ENCODE results near the gene SLC20A1.

SLC20A1 gene

GRCh38 chr2:112604952-112605351, 40.8 kb upstream of the SLC20A1 start:
- no peak for TF ChIP-seq EZH2phosphoT487 (conservative IDR thresholded peaks at IDR 0.05; ENCODE audit: low read length)
- no peak for TF ChIP-seq CTCF (IDR thresholded peaks at IDR 0.05; ENCODE audit: insufficient read depth, low read length, poor library complexity, severe bottlenecking)
- Histone ChIP-seq H3K4me2 (ENCODE audit: low read depth, low read length, poor library complexity, severe bottlenecking) (no peak overlapping the region), H2AFZ (ENCODE audit: low read depth, low read length, severe bottlenecking) (no peak overlapping the region), H3K4me3 (ENCODE audit: insufficient read depth, low read length, poor library complexity, severe bottlenecking) (no peak overlapping the region), H4K20me1 (ENCODE audit: low read depth, low read length) (no peaks in the 10 kb centered on the region), H3K9me2 (replicated peaks; ENCODE audit: insufficient read depth, low read length) (no peaks in the 10 kb centered on the region), H3K9ac (ENCODE audit: low read length) (no peak overlapping the region), H3K36me3 (ENCODE audit: low read length) (no peaks in the 10 kb centered on the region), H3F3A (ENCODE audit: insufficient read depth) (no peaks in the 10 kb centered on the region), H3K27ac (ENCODE audit: low read depth, low read length) (no peak overlapping the region), H3K9me3 (ENCODE audit: insufficient read depth, low read length) (no peaks in the 10 kb centered on the region), H3K79me2 (ENCODE audit: insufficient read depth, low read length) (no peaks in the 10 kb centered on the region), H3K27me3 (ENCODE audit: low read length) (no peaks in the 10 kb centered on the region)

- Histone ChIP-seq H2AFZ (ENCODE audit: low read depth, low read length, severe bottlenecking) (no peak overlapping the region), H3K9me2 (replicated peaks; ENCODE audit: insufficient read depth, low read length) (no peaks in the 10 kb centered on the region), H3K36me3 (ENCODE audit: low read length) (no peaks in the 10 kb centered on the region), H3K4me2 (ENCODE audit: low read depth, low read length, poor library complexity, severe bottlenecking) (no peak overlapping the region), H3K4me3 (ENCODE audit: insufficient read depth, low read length, poor library complexity, severe bottlenecking) (no peak overlapping the region), H4K20me1 (ENCODE audit: low read depth, low read length) (no peaks in the 10 kb centered on the region), H3F3A (ENCODE audit: insufficient read depth) (no peaks in the 10 kb centered on the region), H3K9me3 (ENCODE audit: insufficient read depth, low read length) (no peaks in the 10 kb centered on the region), H3K27me3 (ENCODE audit: low read length) (no peaks in the 10 kb centered on the region), H3K9ac (ENCODE audit: low read length) (no peak overlapping the region), H3K27ac (ENCODE audit: low read depth, low read length) (no peak overlapping the region), H3K79me2 (ENCODE audit: insufficient read depth, low read length) (no peaks in the 10 kb centered on the region)
- no peak for TF ChIP-seq CTCF (IDR thresholded peaks at IDR 0.05; ENCODE audit: insufficient read depth, low read length, poor library complexity, severe bottlenecking)
- no peak for TF ChIP-seq EZH2phosphoT487 (conservative IDR thresholded peaks at IDR 0.05; ENCODE audit: low read length)
Measured at GRCh38 chr2:112605926-112606325, 39.8 kb upstream of the SLC20A1 start.

- H3K9me3 ChIP-seq (ENCODE audit: insufficient read depth, low read length), result no peaks in the 10 kb centered on the region
- no peak overlapping the region for H2AFZ ChIP-seq (ENCODE audit: low read depth, low read length, severe bottlenecking)
- H3K9ac ChIP-seq (ENCODE audit: low read length), result no peak overlapping the region
- H3K79me2 ChIP-seq (ENCODE audit: insufficient read depth, low read length), result no peaks in the 10 kb centered on the region
- no peaks in the 10 kb centered on the region for H4K20me1 ChIP-seq (ENCODE audit: low read depth, low read length)
- H3K9me2 ChIP-seq (replicated peaks; ENCODE audit: insufficient read depth, low read length), result no peaks in the 10 kb centered on the region
- no peaks in the 10 kb centered on the region for H3K36me3 ChIP-seq (ENCODE audit: low read length)
- no peak overlapping the region for H3K4me2 ChIP-seq (ENCODE audit: low read depth, low read length, poor library complexity, severe bottlenecking)
- H3K27me3 ChIP-seq (ENCODE audit: low read length), result no peaks in the 10 kb centered on the region
- TF ChIP-seq CTCF (IDR thresholded peaks at IDR 0.05; ENCODE audit: insufficient read depth, low read length, poor library complexity, severe bottlenecking), result no peak
- no peak for TF ChIP-seq EZH2phosphoT487 (conservative IDR thresholded peaks at IDR 0.05; ENCODE audit: low read length)
- no peak overlapping the region for H3K4me3 ChIP-seq (ENCODE audit: insufficient read depth, low read length, poor library complexity, severe bottlenecking)
- no peaks in the 10 kb centered on the region for H3F3A ChIP-seq (ENCODE audit: insufficient read depth)
- no peak overlapping the region for H3K27ac ChIP-seq (ENCODE audit: low read depth, low read length)
Measured at GRCh38 chr2:112606547-112606946, 39.2 kb upstream of the SLC20A1 start.

Measured in SU-DHL-6 (cell line).